Fibroblast of villous mesenchyme (primary cell): ENCODE measurements around the gene NRG3. TPM values are rescaled to one million over a fixed set of nuclear protein-coding genes. Genes with fewer than 3 reads are reported as not detected.
A peak's percentile ranks its signal among the peaks of the same experiment; 100 is the strongest.

Source experiments
- DNase-seq: peaks from one replicate; pipeline ENCODE4 v3.0.0-alpha.2; 2010; ENCODE audit warnings: low read depth
- H3K4me3 ChIP-seq: 2 replicates; pipeline ENCODE4 v1.5.1; 2011; ENCODE audit warnings: low read depth, mild to moderate bottlenecking, low read length
- CTCF ChIP-seq: IDR thresholded peaks from 2 replicates; pipeline ENCODE4 v1.5.1; 2012; ENCODE audit warnings: low read depth, mild to moderate bottlenecking, low read length; ENCODE audit not compliant: insufficient read depth
- total RNA-seq: library from RNA; depleted of rRNA; stranded (reverse); fragments of >200 nt; gene quantifications from 2 replicates; pipeline ENCODE4 v1.2.3, GENCODE V29; 2012

Gene NRG3
- total RNA-seq, 1 donor = not detected

- no peak for TF ChIP-seq CTCF
- DNase-seq = no peak
- H3K4me3 ChIP-seq = no peak overlapping the region
Measured at GRCh38 chr10:82847242-82847641, 972.2 kb downstream of the NRG3 start.

GRCh38 chr10:82850191-82850590 is 975.2 kb downstream of the NRG3 start:
- no peak overlapping the region for H3K4me3 ChIP-seq
- TF ChIP-seq CTCF = no peak
- no peak for DNase-seq

GRCh38 chr10:82856957-82857613 is 982.1 kb downstream of the NRG3 start:
- TF ChIP-seq CTCF = no peak
- DNase-seq = no peak
- no peak overlapping the region for H3K4me3 ChIP-seq

GRCh38 chr10:82861889-82862288 is 986.9 kb downstream of the NRG3 start:
- no peak for DNase-seq
- H3K4me3 ChIP-seq = no peak overlapping the region
- no peak for TF ChIP-seq CTCF

- no peak for TF ChIP-seq CTCF
- no peak overlapping the region for H3K4me3 ChIP-seq
- DNase-seq = no peak
Measured at GRCh38 chr10:82865366-82865765, 990.4 kb downstream of the NRG3 start.

- TF ChIP-seq CTCF = no peak
- H3K4me3 ChIP-seq = no peak overlapping the region
- peak; percentile 60 for DNase-seq
Measured at GRCh38 chr10:82866424-82867020, 991.5 kb downstream of the NRG3 start.
